Measurements from ENCODE around the gene PTRH1.

DNA sequence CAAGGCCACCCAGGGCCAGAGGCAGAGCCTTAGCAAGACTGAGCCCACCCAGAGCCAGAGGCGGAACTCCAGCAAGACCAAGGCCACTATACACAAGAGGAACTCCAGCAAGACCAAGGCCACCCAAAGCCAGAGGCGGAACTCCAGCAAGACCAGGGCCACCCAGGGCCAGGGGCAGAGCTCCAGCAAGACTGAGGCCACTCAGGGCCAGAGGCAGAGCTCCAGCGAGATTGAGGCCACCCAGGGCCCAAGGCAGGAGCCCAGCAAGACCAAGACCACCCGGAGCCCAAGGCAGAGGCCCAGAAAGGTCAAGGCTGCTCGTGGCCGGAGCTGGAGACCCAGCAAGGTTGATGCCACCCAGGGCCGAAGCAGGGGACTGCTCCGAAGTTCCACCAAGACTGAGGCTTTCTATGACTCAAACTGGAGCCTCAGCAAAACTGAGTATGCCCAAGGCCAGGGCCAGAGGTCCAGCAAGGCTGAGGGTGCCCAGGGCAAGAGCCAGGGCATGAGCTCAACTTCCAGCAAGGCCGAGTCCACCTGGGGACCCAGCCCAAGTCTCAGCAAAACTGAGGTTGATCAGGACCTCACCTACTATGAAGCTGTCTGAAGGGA is 15.4 kb upstream of the PTRH1 start:
- TF ChIP-seq CTCF (IDR thresholded peaks at IDR 0.05) (no peak), POLR2A (IDR thresholded peaks at IDR 0.05) (no peak)

Measured in adrenal gland (tissue), 5 donors.